G401 (cell line): ENCODE data around the gene CYP2R1. TPM values are rescaled to one million over a fixed set of nuclear protein-coding genes. Genes with fewer than 3 reads are reported as not detected.

Experiments used
- DNase-seq: peaks from one replicate; pipeline ENCODE4 v3.0.0-alpha.2; 2015; ENCODE audit warnings: low spot score
- in situ Hi-C: cut with HindIII; loops from 2 replicates; pipeline ENCODE4 v1.10.0; 2016; ENCODE audit warnings: low sequenced_read_pairs, mixed read lengths
- total RNA-seq: library from RNA; depleted of rRNA; stranded (reverse); fragments of >200 nt; shearing (Covaris generic); gene quantifications from 2 replicates; pipeline ENCODE4 v1.2.3, GENCODE V29; 2014; rRNA removed

Gene CYP2R1
- total RNA-seq, 1 experiment from 2014 or later, result 26.9 TPM

GRCh38 chr11:14842002-14842401, 50.0 kb downstream of the CYP2R1 start:
- no peak for DNase-seq
- in situ Hi-C loops, result no loop called here

GRCh38 chr11:14835496-14836492, 56.2 kb downstream of the CYP2R1 start:
- in situ Hi-C loops, result no loop called here
- DNase-seq, result no peak

Other genes with a start within 250 kb of the CYP2R1 start
- 6.5 and 9.8 TPM in 2 replicates for gene PDE3B, start 248.4 kb downstream of the CYP2R1 start, total RNA-seq
- not detected in 2 replicates for gene CALCA, start 80.1 kb upstream of the CYP2R1 start, total RNA-seq
- gene CALCB, start 181.4 kb upstream of the CYP2R1 start, total RNA-seq, result not detected in 2 replicates
- not detected in 2 replicates for gene INSC, start 222.7 kb upstream of the CYP2R1 start, total RNA-seq